Stimulated activated CD4-positive, alpha-beta T cell treated with anti-CD3 and anti-CD28 coated beads, TNF-alpha, amount 100 ng/mL, for 4 hours (primary cell): Measurements from ENCODE around the gene WWOX.
"Not testable (repeated sequence)": the region's sequence is repeated elsewhere in the genome, so short reads cannot be mapped to it uniquely, and the experiment has no call there.

Source experiments
- DNase-seq, 3 experiments: peaks; one replicate each; pipeline ENCODE4 v3.0.0-alpha.2; 2020; ENCODE audit warnings: low read depth in 3 of 3

WWOX gene

GRCh38 chr16:78099271-78100111 is at the start of gene WWOX:
Gene WWOX, plus strand, starts transcription at chr16:78099654.
- DNase-seq: peak; percentile 85 to 91 (median 89)

DNA sequence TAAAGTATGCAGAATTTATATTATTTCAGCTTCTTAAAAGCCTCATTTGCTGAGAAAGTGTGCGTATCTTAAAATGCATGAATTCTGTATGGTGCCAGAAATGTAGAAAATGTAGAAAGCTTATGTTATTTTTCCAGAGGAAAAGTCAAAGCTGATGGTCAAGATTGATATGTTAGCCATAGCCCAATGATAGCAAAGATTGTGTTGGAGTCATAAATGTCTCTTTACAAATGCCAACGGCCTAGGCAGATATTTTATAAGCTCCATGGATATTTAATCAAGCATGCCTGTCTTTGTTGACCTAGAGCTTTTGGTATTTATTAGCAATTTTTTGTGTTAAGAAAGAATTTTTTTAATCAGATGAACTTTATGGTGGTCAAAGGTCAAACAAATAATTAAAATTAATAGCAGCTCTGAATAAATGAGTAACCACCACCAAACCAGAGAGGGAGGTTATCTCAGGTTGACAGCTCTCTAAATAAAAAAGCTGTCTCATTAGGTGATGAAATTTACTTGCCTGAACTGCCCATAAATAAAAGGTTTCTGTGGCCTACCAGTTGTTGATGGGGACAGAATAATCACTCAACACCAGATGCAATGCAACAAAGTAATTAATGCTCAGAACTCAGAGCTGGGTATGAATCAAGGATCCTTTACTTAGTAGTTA is 48.6 kb upstream of the WWOX start:
- DNase-seq: no peak

DNA sequence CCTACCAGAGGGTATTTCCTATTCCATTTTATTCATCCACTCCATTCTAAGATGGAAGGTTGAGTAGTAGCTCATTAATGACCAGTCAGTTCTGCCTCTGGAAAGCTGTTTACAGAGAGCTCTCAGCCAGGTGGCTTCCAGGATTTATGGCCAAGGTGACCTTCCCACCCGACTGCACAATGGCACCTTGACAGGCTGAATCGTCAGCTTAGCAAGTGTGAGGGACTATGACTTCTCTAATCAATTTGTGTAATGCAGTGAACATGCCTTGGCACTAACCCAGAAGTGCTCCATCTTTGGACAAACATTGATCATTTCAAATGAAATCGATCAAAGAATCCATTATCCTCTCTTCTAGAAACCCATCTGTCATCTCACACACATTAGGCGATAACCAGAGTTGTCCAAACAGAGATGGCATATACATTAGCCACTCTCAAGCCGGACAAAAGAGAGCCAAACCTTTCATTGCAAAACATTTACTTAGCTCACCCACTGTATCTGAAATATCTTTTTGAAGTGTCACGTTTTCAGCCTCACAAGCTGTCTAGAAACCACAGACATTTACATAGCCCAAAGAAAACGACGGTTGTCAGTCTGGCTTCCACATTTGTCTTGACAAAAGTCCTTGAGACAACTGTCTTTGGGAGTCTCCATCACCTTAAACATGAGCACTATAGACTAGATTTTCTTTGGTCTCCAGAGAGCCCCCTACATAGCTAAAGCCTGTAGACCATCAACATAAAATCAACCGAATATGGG is 41.5 kb upstream of the WWOX start:
- DNase-seq: no peak

DNA sequence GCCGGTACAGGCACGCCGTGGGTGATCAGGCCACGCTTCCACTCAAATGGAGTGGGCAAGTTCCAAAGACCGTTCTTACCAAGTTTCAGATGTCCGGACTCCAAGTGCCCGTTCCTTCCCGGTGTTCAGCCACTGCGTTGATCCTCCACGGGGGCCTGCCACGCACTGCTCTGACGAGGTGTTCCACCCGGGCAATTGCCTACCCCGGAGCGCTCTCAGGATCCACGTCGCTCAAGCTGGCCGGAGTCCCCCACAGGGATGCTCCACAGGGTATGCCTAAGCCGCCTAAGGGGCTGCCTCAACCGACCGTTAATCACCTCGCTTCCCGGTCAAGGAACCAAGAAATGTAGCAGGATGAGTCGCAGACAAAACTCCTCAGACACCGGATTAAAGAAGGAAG is 39.6 kb upstream of the WWOX start:
- not testable (repeated sequence) for DNase-seq

- no peak for DNase-seq
These were observed 39.2 kb upstream of the WWOX start for GRCh38 chr16:78060295-78060694.

GRCh38 chr16:78060809-78061208 is 38.6 kb upstream of the WWOX start:
- DNase-seq: no peak

DNA sequence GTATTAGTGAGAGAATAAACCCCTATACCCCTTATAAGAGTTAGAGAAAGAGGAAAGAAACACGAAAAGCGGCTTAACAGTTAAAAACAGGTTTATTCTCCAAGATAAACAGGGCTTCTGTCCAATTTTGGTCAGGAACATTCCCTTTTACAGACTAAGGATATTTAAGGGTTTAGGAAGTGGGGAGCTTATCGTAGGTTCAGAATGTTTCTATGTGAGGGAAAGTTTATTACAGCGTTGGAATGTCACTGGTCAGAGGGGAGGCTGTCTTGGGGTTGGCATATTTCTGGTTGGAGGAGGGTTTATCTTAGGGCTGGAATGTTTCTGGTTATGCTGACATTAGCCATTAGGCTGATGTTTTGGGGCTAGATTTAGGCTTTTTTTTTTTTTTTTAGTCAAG is 34.1 kb upstream of the WWOX start:
- no peak for DNase-seq

GRCh38 chr16:78069913-78070312 is 29.5 kb upstream of the WWOX start:
- DNase-seq: no peak

GRCh38 chr16:78072275-78072674 is 27.2 kb upstream of the WWOX start:
- DNase-seq: no peak

- DNase-seq: no peak
These were observed 23.7 kb upstream of the WWOX start for GRCh38 chr16:78075800-78076199.

DNA sequence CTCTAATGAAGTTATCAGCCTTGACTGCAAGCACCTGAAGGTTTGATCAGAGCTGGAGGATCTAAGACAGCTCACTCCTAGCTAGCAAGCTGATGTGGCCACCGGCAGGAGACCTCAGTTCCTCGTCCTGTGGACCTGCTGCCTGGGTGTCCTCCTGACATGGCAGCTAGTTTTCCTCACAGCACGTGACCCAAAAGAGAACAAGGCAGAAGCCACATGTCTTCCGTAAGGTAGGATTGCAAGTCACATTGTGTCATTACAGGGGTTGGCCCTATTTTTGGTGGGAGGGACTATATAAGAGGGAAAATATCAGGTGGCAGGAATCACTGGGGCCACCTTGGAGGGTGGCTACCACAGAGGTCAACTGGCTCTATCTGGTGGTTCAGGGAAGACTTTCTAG is 18.1 kb upstream of the WWOX start:
- no peak for DNase-seq

- no peak for DNase-seq
These were observed 8.0 kb upstream of the WWOX start for GRCh38 chr16:78091419-78091818.

DNA sequence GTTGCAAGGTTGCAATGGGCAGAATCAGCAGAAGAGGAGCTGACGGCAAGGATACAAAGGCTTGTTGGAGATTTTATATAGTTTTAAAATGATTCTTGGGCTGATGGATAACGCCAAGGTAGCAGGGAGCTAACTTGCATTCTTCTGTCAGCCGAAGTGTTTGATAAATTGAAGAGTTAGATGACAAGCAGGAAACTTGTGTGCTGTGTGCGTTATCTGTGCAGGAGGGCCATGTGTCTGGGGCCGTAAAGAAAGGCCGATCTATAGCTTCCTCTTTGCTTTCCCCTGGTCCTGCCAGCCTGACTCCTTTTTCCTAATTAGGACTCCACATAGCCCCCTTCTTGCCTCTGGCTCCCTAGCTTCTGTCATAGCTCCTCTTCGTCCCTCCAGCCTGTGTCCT is 6.7 kb upstream of the WWOX start:
- no peak for DNase-seq

DNA sequence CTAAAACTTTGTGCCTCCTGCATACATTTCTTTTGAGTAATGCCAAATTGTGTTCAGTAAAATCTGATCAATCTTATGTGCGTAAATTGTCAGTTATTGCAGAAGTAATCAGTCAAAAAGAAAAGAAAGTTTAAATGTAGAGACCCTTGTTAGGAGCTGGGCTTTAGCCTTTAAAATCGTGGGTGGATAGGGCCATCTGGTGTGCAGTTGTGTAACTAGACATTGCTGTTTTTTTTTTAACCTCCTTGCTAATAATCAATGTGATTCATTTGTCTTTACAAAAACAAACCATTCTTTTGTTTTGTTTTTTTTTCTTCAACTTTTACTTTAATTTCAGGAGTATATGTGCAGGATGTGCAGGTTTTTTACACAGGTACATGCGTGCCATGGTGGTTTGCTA is 5.3 kb upstream of the WWOX start:
- DNase-seq: no peak

DNA sequence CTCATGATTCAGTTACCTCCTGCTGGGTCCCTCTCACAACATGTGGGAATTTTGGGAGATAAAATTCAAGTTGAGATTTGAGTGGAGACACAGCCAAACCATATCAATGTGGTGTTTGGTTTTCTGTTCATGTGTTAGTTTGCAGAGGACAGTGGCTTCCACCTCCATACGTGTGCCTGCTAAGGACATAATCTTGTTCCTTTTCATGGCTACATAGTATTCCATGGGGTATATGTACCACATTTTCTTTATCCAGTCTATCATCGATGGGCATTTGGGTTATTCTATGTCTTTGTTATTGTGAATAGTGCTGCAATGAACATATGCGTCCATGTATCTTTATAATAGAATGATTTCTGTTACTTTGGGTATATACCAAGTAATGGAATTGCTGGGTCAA is 4.5 kb upstream of the WWOX start:
- no peak for DNase-seq

DNA sequence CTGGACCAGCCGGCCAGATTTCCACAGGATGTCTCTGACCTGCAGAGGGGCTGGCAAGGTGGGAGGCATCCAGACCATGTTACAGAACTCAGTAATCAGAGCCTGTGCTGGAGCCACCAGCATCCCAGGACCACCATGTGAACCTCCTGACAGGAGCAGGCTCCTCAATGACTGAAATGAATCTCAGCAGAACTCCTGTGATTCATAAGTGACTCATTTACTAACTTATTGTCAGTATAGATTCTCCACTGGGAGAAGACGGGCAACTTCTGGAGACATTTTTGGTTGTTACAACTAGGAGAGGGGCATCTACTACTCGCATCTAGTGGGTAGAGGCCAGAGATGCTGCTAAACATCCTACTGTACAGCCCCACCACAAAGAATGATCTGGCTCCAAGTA is 3.1 kb upstream of the WWOX start:
- DNase-seq: no peak

GRCh38 chr16:78097548-78097947 is 1.9 kb upstream of the WWOX start:
- no peak for DNase-seq

GRCh38 chr16:78098087-78098486 is 1.4 kb upstream of the WWOX start:
- DNase-seq: no peak

- no peak for DNase-seq
These were observed 721 bp upstream of the WWOX start for GRCh38 chr16:78098595-78099270.

DNA sequence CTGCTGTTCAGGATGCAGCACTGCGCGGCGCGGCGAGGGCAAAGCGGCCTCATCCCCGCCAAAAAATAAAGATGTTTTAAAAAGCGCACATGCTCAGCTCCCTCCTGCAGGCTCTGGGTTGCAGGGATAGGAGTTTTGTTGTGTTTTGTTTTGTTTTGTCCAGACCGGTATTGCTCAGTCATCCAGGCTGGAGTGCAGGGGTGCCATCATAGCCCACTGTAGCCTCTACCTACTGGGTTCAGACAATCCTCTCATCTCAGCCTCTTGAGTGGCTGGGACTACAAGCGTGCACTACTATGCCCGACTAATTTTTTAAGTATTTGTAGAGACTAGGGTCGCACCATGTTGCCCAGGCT is 636 bp downstream of the WWOX start:
- DNase-seq: no peak

DNA sequence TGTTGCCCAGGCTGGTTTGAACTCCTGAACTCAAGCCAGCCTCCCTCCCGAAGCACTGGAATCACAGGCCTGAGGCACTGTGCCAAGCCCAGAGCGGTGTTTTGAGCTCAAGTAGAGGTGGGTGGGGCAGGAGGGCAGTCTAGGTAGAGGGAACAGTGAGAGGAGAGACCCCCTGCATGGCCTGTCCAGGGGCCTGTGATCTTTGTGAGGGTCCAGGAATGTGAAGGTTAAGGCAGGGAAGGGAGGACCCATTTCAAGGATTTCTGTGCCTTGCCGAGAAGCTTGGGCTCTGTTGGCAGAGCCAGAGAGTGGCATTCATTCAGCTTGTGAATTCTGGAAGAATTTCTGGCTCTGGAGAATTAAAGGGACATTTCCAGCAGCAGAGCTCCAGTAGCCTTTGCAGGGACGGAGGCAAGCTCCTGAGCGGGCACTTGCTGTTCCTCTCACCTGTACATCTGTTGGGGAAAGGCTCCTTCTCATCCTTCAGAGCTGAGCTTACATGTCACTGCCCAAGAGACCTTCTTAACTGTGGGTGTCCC is 2.7 kb downstream of the WWOX start:
- no peak for DNase-seq

- no peak for DNase-seq
These were observed 3.4 kb downstream of the WWOX start for GRCh38 chr16:78102865-78103264.
